Heart left ventricle (tissue), 16 donors: ENCODE measurements around the gene IPCEF1. TPM values are rescaled to one million over a fixed set of nuclear protein-coding genes. Genes with fewer than 3 reads are reported as not detected.

ENCODE experiments used
- ATAC-seq, 4 donors: fragments of 200-7000 bp; cut with Tn5 transposase; one replicate each; pipeline ENCODE4 v1.9.1; 2020 to 2022; ENCODE audit warnings: moderate library complexity in 4 of 4, mild to moderate bottlenecking in 3 of 4, moderate number of reproducible peaks in 1 of 4
- DNase-seq, 5 donors: peaks; one replicate each; pipeline ENCODE4 v3.0.0-alpha.2; 2020
- H3K27ac ChIP-seq, 12 donors: fragments of 200-600 bp; sonication (generic) in 4 of 12; one replicate each; pipeline versions ENCODE4 v1.5.0 to v1.8.0; 2016 to 2022; ENCODE audit warnings: mild to moderate bottlenecking in 2 of 12
- H3K27me3 ChIP-seq, 9 donors: fragments of 200-600 bp; sonication (generic) in 2 of 9; one replicate each; pipeline versions ENCODE4 v1.5.1 to v1.8.0; 2016 to 2022; ENCODE audit warnings: mild to moderate bottlenecking in 3 of 9
- H3K36me3 ChIP-seq, 9 donors: fragments of 200-600 bp; sonication (generic) in 2 of 9; one replicate each; pipeline versions ENCODE4 v1.5.0 to v1.8.0; 2018 to 2022; ENCODE audit warnings: mild to moderate bottlenecking in 2 of 9
- H3K4me1 ChIP-seq, 12 donors: fragments of 200-600 bp; sonication (generic) in 4 of 12; one replicate each; pipeline versions ENCODE4 v1.5.0 to v1.8.0; 2016 to 2022; ENCODE audit warnings: mild to moderate bottlenecking in 3 of 12
- H3K4me3 ChIP-seq, 12 donors: fragments of 200-600 bp; sonication (generic) in 4 of 12; one replicate each; pipeline versions ENCODE4 v1.5.0 to v1.8.0; 2017 to 2022; ENCODE audit warnings: mild to moderate bottlenecking in 9 of 12, moderate library complexity in 4 of 12
- H3K9me3 ChIP-seq, 12 donors: fragments of 200-600 bp; sonication (generic) in 4 of 12; one replicate each; pipeline versions ENCODE4 v1.5.0 to v1.8.0; 2016 to 2022; ENCODE audit warnings: mild to moderate bottlenecking in 1 of 12
- CTCF ChIP-seq, 12 donors: fragments of 200-600 bp; sonication (generic) in 4 of 12; IDR thresholded peaks; one replicate each; pipeline versions ENCODE4 v1.5.0 to v1.8.0; 2018 to 2022; ENCODE audit warnings: antibody characterized with exemption in 12 of 12, mild to moderate bottlenecking in 5 of 12
- POLR2A ChIP-seq, 2 donors: fragments of 450-650 bp; IDR thresholded peaks; one replicate each; pipeline ENCODE4 v1.6.1; 2017; ENCODE audit warnings: antibody characterized with exemption in 2 of 2, mild to moderate bottlenecking in 2 of 2, moderate library complexity in 2 of 2
- WGBS, 4 donors: extraction: QIAGEN DNeasy Blood & Tissue Kit in 2 of 4; methylation state at CpG; one replicate each; pipeline versions ENCODE4 v1.1.5 to v1.1.7; 2013 to 2018; 5-methylcytosine and 5-hydroxymethylcytosine counted together
- intact Hi-C, 10 donors: fragments of 100-400 bp; cut with DNase I; formaldehyde crosslinking; loops; one replicate each; pipeline versions ENCODE4 v1.11.1 to v1.14.2; 2022
- polyA plus RNA-seq, 2 donors: library from polyadenylated mRNA; stranded (reverse); fragments of 200-250 nt; gene quantifications; one replicate each; pipeline ENCODE4 v1.2.3, GENCODE V29; 2013
- total RNA-seq, 9 donors: library from RNA; depleted of rRNA in 2 of 9; stranded (reverse); fragments of >200 nt in 2 of 9; fragmentation: NEBNext Ultra II Directional in 3 of 9; extraction: Animal tissue kit (Norgen Biotek cat#: 25700) in 3 of 9; gene quantifications; one replicate each; pipeline versions ENCODE4 v1.1.0 to v1.2.4, GENCODE V29; 2016 to 2023
- donor health status: ischemic (EF 13 %, LVEDD 7.1; RV severe dilation, severe dysfunction).
- donor health status: healthy with polysubstance abuse.
- donor health status: DM: no; HTN: yes; CAD: no.
- donor health status: DM: no; HTN: no; CAD: no.
- donor health status: ischemic (EF 25% LVEDD 6.9; RV normal size, moderate dysfunction).
- donor health status: ischemic (EF 25% LVEDD 5.7; RV mildly dilated, moderate dysfunction).
- donor health status: healthy.
- donor health status: DM: yes; HTN: yes; CAD: no.
- donor health status: ischemic (EF 35%, LVEDD 5.7; RV mildly dilated, moderate dysfunction).
- donor health status: nonischemic (EF 11% LVEDD 7.7; RV severe dilation, severe dysfunction).
- donor health status: DM: yes; HTN: yes; CAD: no.
- donor health status: PGD.
- donor health status: ischemic (EF 29% LVEDD 5.4; RV normal size, mild dysfunction).
- donor health status: nonischemic (EF 23%, LVEDD 6.1; RV moderate dilation, normal function).

The IPCEF1 gene
- total and polyA plus RNA-seq, 11 donors, result 0.10 to 4.1 (median 0.35) TPM

- ATAC-seq (no peak), DNase-seq (no peak)
- TF ChIP-seq CTCF (IDR thresholded peaks at IDR 0.05) (no peak), POLR2A (IDR thresholded peaks at IDR 0.05) (no peak)
- Histone ChIP-seq H3K36me3 (no peaks in the 10 kb centered on the region), H3K9me3 (no peaks in the 10 kb centered on the region), H3K27ac (no peak overlapping the region), H3K27me3 (no peaks in the 10 kb centered on the region), H3K4me1 (peaks cover 0 to 5% (median 0%) of the 10 kb centered on the region in 12 donors), H3K4me3 (no peak overlapping the region)
- intact Hi-C loops, result no loop called here
Observed at GRCh38 chr6:154210678-154211077, 145.9 kb downstream of the IPCEF1 start.

- peaks cover 0 to 5% (median 0%) of the 10 kb centered on the region in 12 donors for H3K4me1 ChIP-seq
- H3K27me3 ChIP-seq, result no peaks in the 10 kb centered on the region
- H3K36me3 ChIP-seq, result no peaks in the 10 kb centered on the region
- no peak overlapping the region for H3K27ac ChIP-seq
- intact Hi-C loops, result no loop called here
- DNase-seq, result no peak
- WGBS, 4 donors, result 61 to 78% (median 70%) methylated on average over 3 of the region's 3 CpGs
- H3K9me3 ChIP-seq, result no peaks in the 10 kb centered on the region
- ATAC-seq, result no peak
- no peak overlapping the region for H3K4me3 ChIP-seq
- TF ChIP-seq POLR2A (IDR thresholded peaks at IDR 0.05), result no peak
- no peak for TF ChIP-seq CTCF (IDR thresholded peaks at IDR 0.05)
Observed at GRCh38 chr6:154209555-154209954, 147.0 kb downstream of the IPCEF1 start.

GRCh38 chr6:154206996-154207395, 149.6 kb downstream of the IPCEF1 start:
- Histone ChIP-seq H3K9me3 (no peaks in the 10 kb centered on the region), H3K27me3 (no peaks in the 10 kb centered on the region), H3K4me3 (no peak overlapping the region), H3K36me3 (no peaks in the 10 kb centered on the region), H3K4me1 (peaks cover 0 to 14% (median 0%) of the 10 kb centered on the region in 12 donors), H3K27ac (no peak overlapping the region)
- DNase-seq, result no peak
- no peak for ATAC-seq
- WGBS, 4 donors, result 67 to 75% (median 73%) methylated on average over 4 of the region's 4 CpGs
- no peak for TF ChIP-seq POLR2A (IDR thresholded peaks at IDR 0.05)
- intact Hi-C loops, result no loop called here

GRCh38 chr6:154206141-154206540, 150.5 kb downstream of the IPCEF1 start:
- Histone ChIP-seq H3K27ac (no peak overlapping the region), H3K9me3 (no peaks in the 10 kb centered on the region), H3K4me1 (peaks cover 0 to 13% (median 0%) of the 10 kb centered on the region in 12 donors), H3K36me3 (no peaks in the 10 kb centered on the region), H3K27me3 (no peaks in the 10 kb centered on the region), H3K4me3 (no peak overlapping the region)
- no peak for TF ChIP-seq POLR2A (IDR thresholded peaks at IDR 0.05)
- TF ChIP-seq CTCF (IDR thresholded peaks at IDR 0.05), result no peak
- ATAC-seq (no peak), DNase-seq (no peak)
- 91 to 98% (median 96%) methylated on average over 2 of the region's 2 CpGs for WGBS, 4 donors
- intact Hi-C loops, result no loop called here

- Histone ChIP-seq H3K4me3 (no peak overlapping the region), H3K36me3 (no peaks in the 10 kb centered on the region), H3K27ac (peak overlapping the region in 1 of 12 donors; percentile 61), H3K27me3 (no peaks in the 10 kb centered on the region), H3K4me1 (peaks cover 0 to 19% (median 0%) of the 10 kb centered on the region in 12 donors), H3K9me3 (no peaks in the 10 kb centered on the region)
- ATAC-seq, result no peak
- WGBS, 4 donors, result 90 to 99% (median 93%) methylated on average over 6 of the region's 6 CpGs
- DNase-seq, result no peak
- intact Hi-C loops, result no loop called here
- TF ChIP-seq POLR2A (IDR thresholded peaks at IDR 0.05) (no peak), CTCF (IDR thresholded peaks at IDR 0.05) (no peak)
Observed at GRCh38 chr6:154202958-154203357, 153.6 kb downstream of the IPCEF1 start.
